Measurements from ENCODE around the gene FBXL4. TPM values are rescaled to one million over a fixed set of nuclear protein-coding genes. Genes with fewer than 3 reads are reported as not detected.

The FBXL4 gene
- polyA plus RNA-seq, 1 donor from 2014 or later: 9.7 TPM

DNA sequence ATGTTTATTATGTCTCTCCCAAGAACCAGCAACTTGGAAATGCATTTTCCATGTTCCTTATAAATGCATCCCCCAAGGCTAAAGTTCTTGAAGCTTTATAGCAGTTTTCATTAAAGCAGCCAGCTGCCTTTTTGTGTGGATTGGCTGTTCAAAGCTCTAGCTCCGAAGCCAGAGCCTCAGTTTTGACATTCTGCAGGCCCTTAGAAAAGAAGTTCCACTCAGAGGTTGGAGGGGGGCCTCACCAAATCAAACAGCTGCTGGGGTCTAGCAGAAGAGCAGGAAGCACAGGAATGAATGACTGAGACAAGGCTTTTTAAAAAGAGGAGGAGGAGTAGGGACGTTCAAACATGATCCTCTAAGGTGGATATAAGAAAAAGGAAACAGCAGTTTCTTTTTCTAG lies 117.6 kb downstream of the FBXL4 start:
- Histone ChIP-seq H3K27me3 (ENCODE audit: insufficient read depth, low read depth, low read length) (peaks cover 75% of the 10 kb centered on the region), H3K4me3 (ENCODE audit: low read length) (no peak overlapping the region), H3K4me2 (ENCODE audit: low read length) (no peak overlapping the region)

DNA sequence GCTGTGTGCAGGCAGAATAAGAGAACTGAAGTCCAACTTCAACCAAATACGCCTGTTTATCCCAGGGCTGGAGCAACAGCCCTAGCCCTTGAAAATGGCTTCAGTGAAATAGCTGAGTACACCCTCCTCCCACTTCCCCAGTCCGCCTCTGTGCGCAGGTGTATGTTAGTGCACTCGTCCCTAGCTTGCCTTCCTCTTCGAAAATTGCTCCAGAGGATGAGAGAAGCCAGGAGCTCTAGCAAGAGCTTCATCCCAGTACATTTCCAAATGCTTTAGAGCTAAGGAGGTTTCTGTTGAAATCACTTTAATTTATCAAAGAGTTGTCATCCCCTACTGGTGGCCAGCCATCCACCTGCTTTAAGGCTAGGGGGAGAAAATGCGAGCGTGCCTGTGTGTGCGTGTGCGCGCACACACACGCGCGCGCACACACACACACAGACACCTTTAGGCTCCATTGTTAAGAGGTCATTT lies 118.8 kb downstream of the FBXL4 start:
- Histone ChIP-seq H3K9ac (ENCODE audit: low read length) (peak overlapping the region; percentile 1), H3K27ac (ENCODE audit: low read length) (no peak overlapping the region), H3K4me2 (ENCODE audit: low read length) (no peak overlapping the region), H4K20me1 (ENCODE audit: insufficient read depth) (no peaks in the 10 kb centered on the region), H3K4me3 (ENCODE audit: low read length) (peak overlapping the region; percentile 44), H3K36me3 (ENCODE audit: insufficient read depth, low read length) (no peaks in the 10 kb centered on the region), H3K9me2 (ENCODE audit: insufficient read depth, low read length) (no peaks in the 10 kb centered on the region), H3K79me2 (replicated peaks; ENCODE audit: insufficient read depth, low read length) (no peaks in the 10 kb centered on the region), H3K9me3 (ENCODE audit: low read length) (no peaks in the 10 kb centered on the region), H3F3A (ENCODE audit: insufficient read depth, low read length, poor library complexity, severe bottlenecking) (peaks cover 11% of the 10 kb centered on the region), H2AFZ (ENCODE audit: low read depth, low read length) (no peak overlapping the region), H3K27me3 (ENCODE audit: insufficient read depth, low read depth, low read length) (peaks cover 87% of the 10 kb centered on the region)
- TF ChIP-seq SMC3 (conservative IDR thresholded peaks at IDR 0.05; ENCODE audit: poor library complexity) (peak; percentile 43), EP300 (conservative IDR thresholded peaks at IDR 0.05; ENCODE audit: poor library complexity, severe bottlenecking) (no peak), RAD21 (conservative IDR thresholded peaks at IDR 0.05) (peak; percentile 27), MXI1 (conservative IDR thresholded peaks at IDR 0.05; ENCODE audit: poor library complexity, severe bottlenecking) (no peak), TAF1 (IDR thresholded peaks at IDR 0.05; ENCODE audit: low read depth) (no peak), POLR2AphosphoS5 (IDR thresholded peaks at IDR 0.05) (no peak), EZH2 (IDR thresholded peaks at IDR 0.05; ENCODE audit: borderline replicate concordance, insufficient read depth, low read length, poor library complexity, severe bottlenecking) (no peak)
- TF ChIP-seq, protein P1, sequence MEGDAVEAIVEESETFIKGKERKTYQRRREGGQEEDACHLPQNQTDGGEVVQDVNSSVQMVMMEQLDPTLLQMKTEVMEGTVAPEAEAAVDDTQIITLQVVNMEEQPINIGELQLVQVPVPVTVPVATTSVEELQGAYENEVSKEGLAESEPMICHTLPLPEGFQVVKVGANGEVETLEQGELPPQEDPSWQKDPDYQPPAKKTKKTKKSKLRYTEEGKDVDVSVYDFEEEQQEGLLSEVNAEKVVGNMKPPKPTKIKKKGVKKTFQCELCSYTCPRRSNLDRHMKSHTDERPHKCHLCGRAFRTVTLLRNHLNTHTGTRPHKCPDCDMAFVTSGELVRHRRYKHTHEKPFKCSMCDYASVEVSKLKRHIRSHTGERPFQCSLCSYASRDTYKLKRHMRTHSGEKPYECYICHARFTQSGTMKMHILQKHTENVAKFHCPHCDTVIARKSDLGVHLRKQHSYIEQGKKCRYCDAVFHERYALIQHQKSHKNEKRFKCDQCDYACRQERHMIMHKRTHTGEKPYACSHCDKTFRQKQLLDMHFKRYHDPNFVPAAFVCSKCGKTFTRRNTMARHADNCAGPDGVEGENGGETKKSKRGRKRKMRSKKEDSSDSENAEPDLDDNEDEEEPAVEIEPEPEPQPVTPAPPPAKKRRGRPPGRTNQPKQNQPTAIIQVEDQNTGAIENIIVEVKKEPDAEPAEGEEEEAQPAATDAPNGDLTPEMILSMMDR (IDR thresholded peaks at IDR 0.05; ENCODE audit: poor library complexity, severe bottlenecking): peak; percentile 25
- TF ChIP-seq, protein P2, sequence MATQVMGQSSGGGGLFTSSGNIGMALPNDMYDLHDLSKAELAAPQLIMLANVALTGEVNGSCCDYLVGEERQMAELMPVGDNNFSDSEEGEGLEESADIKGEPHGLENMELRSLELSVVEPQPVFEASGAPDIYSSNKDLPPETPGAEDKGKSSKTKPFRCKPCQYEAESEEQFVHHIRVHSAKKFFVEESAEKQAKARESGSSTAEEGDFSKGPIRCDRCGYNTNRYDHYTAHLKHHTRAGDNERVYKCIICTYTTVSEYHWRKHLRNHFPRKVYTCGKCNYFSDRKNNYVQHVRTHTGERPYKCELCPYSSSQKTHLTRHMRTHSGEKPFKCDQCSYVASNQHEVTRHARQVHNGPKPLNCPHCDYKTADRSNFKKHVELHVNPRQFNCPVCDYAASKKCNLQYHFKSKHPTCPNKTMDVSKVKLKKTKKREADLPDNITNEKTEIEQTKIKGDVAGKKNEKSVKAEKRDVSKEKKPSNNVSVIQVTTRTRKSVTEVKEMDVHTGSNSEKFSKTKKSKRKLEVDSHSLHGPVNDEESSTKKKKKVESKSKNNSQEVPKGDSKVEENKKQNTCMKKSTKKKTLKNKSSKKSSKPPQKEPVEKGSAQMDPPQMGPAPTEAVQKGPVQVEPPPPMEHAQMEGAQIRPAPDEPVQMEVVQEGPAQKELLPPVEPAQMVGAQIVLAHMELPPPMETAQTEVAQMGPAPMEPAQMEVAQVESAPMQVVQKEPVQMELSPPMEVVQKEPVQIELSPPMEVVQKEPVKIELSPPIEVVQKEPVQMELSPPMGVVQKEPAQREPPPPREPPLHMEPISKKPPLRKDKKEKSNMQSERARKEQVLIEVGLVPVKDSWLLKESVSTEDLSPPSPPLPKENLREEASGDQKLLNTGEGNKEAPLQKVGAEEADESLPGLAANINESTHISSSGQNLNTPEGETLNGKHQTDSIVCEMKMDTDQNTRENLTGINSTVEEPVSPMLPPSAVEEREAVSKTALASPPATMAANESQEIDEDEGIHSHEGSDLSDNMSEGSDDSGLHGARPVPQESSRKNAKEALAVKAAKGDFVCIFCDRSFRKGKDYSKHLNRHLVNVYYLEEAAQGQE (IDR thresholded peaks at IDR 0.05; ENCODE audit: borderline replicate concordance): no peak

More for the DNA sequence above, 117.6 kb downstream of the FBXL4 start:
- Histone ChIP-seq H3K36me3 (ENCODE audit: insufficient read depth, low read length) (no peaks in the 10 kb centered on the region), H3K9me2 (ENCODE audit: insufficient read depth, low read length) (no peaks in the 10 kb centered on the region), H3K9me3 (ENCODE audit: low read length) (no peaks in the 10 kb centered on the region), H3K27ac (ENCODE audit: low read length) (no peak overlapping the region), H3K9ac (ENCODE audit: low read length) (no peak overlapping the region), H3K79me2 (replicated peaks; ENCODE audit: insufficient read depth, low read length) (no peaks in the 10 kb centered on the region), H3F3A (ENCODE audit: insufficient read depth, low read length, poor library complexity, severe bottlenecking) (peaks cover 11% of the 10 kb centered on the region), H4K20me1 (ENCODE audit: insufficient read depth) (no peaks in the 10 kb centered on the region), H2AFZ (ENCODE audit: low read depth, low read length) (no peak overlapping the region)
- TF ChIP-seq TAF1 (IDR thresholded peaks at IDR 0.05; ENCODE audit: low read depth) (no peak), EZH2 (IDR thresholded peaks at IDR 0.05; ENCODE audit: borderline replicate concordance, insufficient read depth, low read length, poor library complexity, severe bottlenecking) (no peak), RAD21 (conservative IDR thresholded peaks at IDR 0.05) (no peak), MXI1 (conservative IDR thresholded peaks at IDR 0.05; ENCODE audit: poor library complexity, severe bottlenecking) (no peak), SMC3 (conservative IDR thresholded peaks at IDR 0.05; ENCODE audit: poor library complexity) (no peak), POLR2AphosphoS5 (IDR thresholded peaks at IDR 0.05) (no peak), EP300 (conservative IDR thresholded peaks at IDR 0.05; ENCODE audit: poor library complexity, severe bottlenecking) (no peak)
- TF ChIP-seq, protein P2 (IDR thresholded peaks at IDR 0.05; ENCODE audit: borderline replicate concordance): no peak
- TF ChIP-seq, protein P1 (IDR thresholded peaks at IDR 0.05; ENCODE audit: poor library complexity, severe bottlenecking): no peak
